HepG2 (cell line): Measurements from ENCODE around the gene SEPTIN10. TPM values are rescaled to one million over a fixed set of nuclear protein-coding genes. Genes with fewer than 3 reads are reported as not detected.

ENCODE experiments used
- CBX1 ChIP-seq: IDR thresholded peaks from one replicate; pipeline ENCODE4 v1.6.1; 2016; ENCODE audit warnings: antibody characterized with exemption, low read depth
- CCDC6 ChIP-seq: sonication (generic); formaldehyde crosslinking; IDR thresholded peaks from 2 replicates; pipeline ENCODE4 v1.8.1; 2022; ENCODE audit warnings: mild to moderate bottlenecking, missing genetic modification reagents, moderate library complexity
- GPN1 ChIP-seq: sonication (generic); formaldehyde crosslinking; IDR thresholded peaks from 2 replicates; pipeline ENCODE4 v1.5.1; 2020; ENCODE audit warnings: missing genetic modification reagents, borderline replicate concordance
- HMG20A ChIP-seq: IDR thresholded peaks from 2 replicates; pipeline ENCODE4 v1.6.1; 2016; ENCODE audit warnings: borderline replicate concordance
- HOXA9 ChIP-seq: sonication (generic); formaldehyde crosslinking; IDR thresholded peaks from 2 replicates; pipeline ENCODE4 v1.8.1; 2022; ENCODE audit warnings: missing genetic modification reagents, mild to moderate bottlenecking, moderate library complexity, borderline replicate concordance
- MLLT10 ChIP-seq: sonication (generic); formaldehyde crosslinking; IDR thresholded peaks from 2 replicates; pipeline ENCODE4 v1.4.0; 2020; ENCODE audit warnings: missing genetic modification reagents
- THRA ChIP-seq: sonication (generic); formaldehyde crosslinking; IDR thresholded peaks from 2 replicates; pipeline ENCODE4 v1.4.0; 2020; ENCODE audit warnings: missing genetic modification reagents, borderline replicate concordance
- ZNF207 ChIP-seq: fragments of 450-650 bp; IDR thresholded peaks from 2 replicates; pipeline ENCODE4 v1.6.1; 2016; ENCODE audit warnings: antibody characterized with exemption, borderline replicate concordance
- ZNF570 ChIP-seq: sonication (generic); formaldehyde crosslinking; IDR thresholded peaks from 2 replicates; pipeline ENCODE4 v1.4.0; 2020; ENCODE audit warnings: mild to moderate bottlenecking, missing genetic modification reagents, borderline replicate concordance
- ZNF576 ChIP-seq: sonication (generic); formaldehyde crosslinking; IDR thresholded peaks from 2 replicates; pipeline ENCODE4 v1.4.0; 2020; ENCODE audit warnings: mild to moderate bottlenecking, missing genetic modification reagents
- ZNF646 ChIP-seq: sonication (generic); formaldehyde crosslinking; IDR thresholded peaks from 2 replicates; pipeline ENCODE4 v1.9.0; 2021; ENCODE audit warnings: mild to moderate bottlenecking, missing genetic modification reagents
- ZNF766 ChIP-seq: sonication (generic); formaldehyde crosslinking; IDR thresholded peaks from 2 replicates; pipeline ENCODE4 v1.5.0; 2020; ENCODE audit warnings: missing genetic modification reagents, borderline replicate concordance
- polyA plus RNA-seq, 8 experiments: library from polyadenylated mRNA; depleted of rRNA in 3 of 8; stranded (reverse) in 7 of 8; unstranded in 1 of 8; fragments of >200 nt; fragmentation: Illumina TruSeq in 4 of 8; extraction: Trizol in 4 of 8; gene quantifications; 2 replicates each; pipeline versions ENCODE4 v1.2.1 to v1.2.3, GENCODE V29; 2011 to 2016; ENCODE audit warnings: low read depth in 4 of 8, missing spikeins in 1 of 8, mixed read lengths in 1 of 8; ENCODE audit not compliant: insufficient read depth in 1 of 8
- total RNA-seq, 5 experiments: library from RNA; depleted of rRNA; stranded (reverse); fragments of >200 nt; fragmentation: Illumina TruSeq; extraction: Trizol; gene quantifications; 2 replicates each; pipeline ENCODE4 v1.2.3, GENCODE V29; 2016; ENCODE audit warnings: low read depth in 1 of 5
- TF ChIP-seq, protein P1 (sequence below): sonication (generic); formaldehyde crosslinking; IDR thresholded peaks from 2 replicates; pipeline ENCODE4 v1.4.0; 2020; ENCODE audit warnings: missing genetic modification reagents, borderline replicate concordance
- TF ChIP-seq, protein P2 (sequence below): sonication (generic); formaldehyde crosslinking; IDR thresholded peaks from 2 replicates; pipeline ENCODE4 v1.8.1; 2023; ENCODE audit warnings: mild to moderate bottlenecking, moderate library complexity, missing genetic modification reagents

Gene SEPTIN10
- total and polyA plus RNA-seq, 2 of the 13 experiments (the other 11 are each of a cell fraction or from before 2014, with no cell fraction given) = 45.8 to 67.5 TPM

DNA sequence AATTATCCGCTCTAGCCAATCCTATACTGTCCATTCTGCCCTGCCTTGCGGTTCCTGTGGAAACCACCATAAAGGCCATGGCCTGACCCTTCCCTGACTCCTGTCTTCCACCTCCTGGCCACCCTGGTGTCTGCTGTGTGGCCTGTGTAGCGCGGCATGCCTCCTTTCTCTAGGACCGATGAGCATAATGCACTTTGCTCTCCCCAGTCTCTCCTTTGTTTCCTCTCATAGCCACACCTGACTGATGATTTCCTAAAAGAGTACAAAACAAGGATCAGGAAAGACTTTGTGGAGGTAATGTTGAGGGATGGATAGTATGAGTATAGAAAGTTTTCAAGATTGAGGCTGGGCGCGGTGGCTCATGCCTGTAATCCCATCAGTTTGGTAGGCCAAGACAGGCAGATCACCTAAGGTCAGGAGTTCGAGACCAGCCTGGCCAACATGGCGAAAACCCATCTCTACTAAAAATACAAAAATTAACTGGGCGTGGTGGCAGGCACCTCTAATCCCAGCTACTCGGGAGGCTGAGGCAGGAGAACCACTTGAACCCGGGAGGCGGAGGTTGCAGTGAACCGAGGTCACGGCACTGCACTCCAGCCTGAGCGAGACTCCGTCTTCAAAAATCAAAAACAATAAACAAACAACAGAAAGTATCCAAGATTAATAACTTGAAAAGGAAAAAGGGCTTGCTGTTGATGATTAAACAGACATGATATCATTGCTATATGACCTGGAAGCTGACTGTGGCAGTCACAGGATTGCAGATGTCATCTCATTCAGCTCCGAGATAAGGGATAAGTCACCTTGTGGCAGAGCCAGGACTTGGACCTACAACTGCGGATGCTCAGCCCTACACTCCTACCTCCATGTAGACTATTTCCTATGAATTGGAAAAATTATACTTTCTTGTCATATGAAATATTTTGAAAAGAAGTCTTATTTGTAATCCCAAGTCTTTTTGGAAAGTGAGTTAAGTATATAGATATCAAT is 17.0 kb upstream of the SEPTIN10 start (continued):
- TF ChIP-seq, protein P1, sequence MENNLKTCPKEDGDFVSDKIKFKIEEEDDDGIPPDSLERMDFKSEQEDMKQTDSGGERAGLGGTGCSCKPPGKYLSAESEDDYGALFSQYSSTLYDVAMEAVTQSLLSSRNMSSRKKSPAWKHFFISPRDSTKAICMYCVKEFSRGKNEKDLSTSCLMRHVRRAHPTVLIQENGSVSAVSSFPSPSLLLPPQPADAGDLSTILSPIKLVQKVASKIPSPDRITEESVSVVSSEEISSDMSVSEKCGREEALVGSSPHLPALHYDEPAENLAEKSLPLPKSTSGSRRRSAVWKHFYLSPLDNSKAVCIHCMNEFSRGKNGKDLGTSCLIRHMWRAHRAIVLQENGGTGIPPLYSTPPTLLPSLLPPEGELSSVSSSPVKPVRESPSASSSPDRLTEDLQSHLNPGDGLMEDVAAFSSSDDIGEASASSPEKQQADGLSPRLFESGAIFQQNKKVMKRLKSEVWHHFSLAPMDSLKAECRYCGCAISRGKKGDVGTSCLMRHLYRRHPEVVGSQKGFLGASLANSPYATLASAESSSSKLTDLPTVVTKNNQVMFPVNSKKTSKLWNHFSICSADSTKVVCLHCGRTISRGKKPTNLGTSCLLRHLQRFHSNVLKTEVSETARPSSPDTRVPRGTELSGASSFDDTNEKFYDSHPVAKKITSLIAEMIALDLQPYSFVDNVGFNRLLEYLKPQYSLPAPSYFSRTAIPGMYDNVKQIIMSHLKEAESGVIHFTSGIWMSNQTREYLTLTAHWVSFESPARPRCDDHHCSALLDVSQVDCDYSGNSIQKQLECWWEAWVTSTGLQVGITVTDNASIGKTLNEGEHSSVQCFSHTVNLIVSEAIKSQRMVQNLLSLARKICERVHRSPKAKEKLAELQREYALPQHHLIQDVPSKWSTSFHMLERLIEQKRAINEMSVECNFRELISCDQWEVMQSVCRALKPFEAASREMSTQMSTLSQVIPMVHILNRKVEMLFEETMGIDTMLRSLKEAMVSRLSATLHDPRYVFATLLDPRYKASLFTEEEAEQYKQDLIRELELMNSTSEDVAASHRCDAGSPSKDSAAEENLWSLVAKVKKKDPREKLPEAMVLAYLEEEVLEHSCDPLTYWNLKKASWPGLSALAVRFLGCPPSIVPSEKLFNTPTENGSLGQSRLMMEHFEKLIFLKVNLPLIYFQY (CRISPR knock-in tag) = no peak
- TF ChIP-seq HMG20A = peak; percentile 77; the same call in 1 of the 2 replicates
- no peak for TF ChIP-seq ZNF207
- no peak for TF ChIP-seq MLLT10 (CRISPR knock-in tag)
- no peak for TF ChIP-seq ZNF766
- 0 out of 2 replicates have a peak, but pooled peaks have one; percentile 59 for TF ChIP-seq ZNF576 (CRISPR knock-in tag)
- TF ChIP-seq ZNF646 (CRISPR knock-in tag) = no peak
- no peak for TF ChIP-seq ZNF570
- TF ChIP-seq CCDC6 = no peak
- TF ChIP-seq HOXA9 = no peak
- TF ChIP-seq GPN1 (CRISPR knock-in tag) = no peak
- no peak for TF ChIP-seq CBX1
- TF ChIP-seq, protein P2, sequence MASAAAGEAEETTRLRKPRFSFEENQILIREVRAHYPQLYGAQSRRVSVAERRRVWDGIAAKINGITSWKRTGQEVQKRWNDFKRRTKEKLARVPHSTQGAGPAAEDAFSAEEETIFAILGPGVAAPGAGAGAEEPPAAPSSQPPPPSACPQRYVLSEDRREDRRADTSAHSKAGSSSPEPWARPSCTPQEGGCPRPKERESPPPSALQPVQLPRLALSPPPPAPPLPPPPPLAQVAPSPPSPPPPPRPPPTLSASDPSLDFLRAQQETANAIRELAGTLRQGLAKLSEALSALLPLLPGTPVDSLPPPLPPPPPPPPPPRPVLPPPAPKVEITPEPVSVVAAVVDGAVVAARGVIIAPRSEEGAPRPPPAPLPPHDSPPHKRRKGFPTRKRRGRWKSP (CRISPR knock-in tag) = no peak
- TF ChIP-seq THRA (CRISPR knock-in tag) = peak; percentile 37; the same call in 1 of the 2 replicates
